Vagina (tissue), 2 donors: ENCODE data around the gene GPC5.

ENCODE experiments used
- CTCF ChIP-seq, 3 experiments: fragments of 450-650 bp in 2 of 3; fragments of 200-600 bp in 1 of 3; sonication (generic) in 1 of 3; IDR thresholded peaks; one replicate each; pipeline ENCODE4 v1.5.1; 2017 to 2019; ENCODE audit warnings: antibody characterized with exemption in 3 of 3, mild to moderate bottlenecking in 2 of 3, moderate library complexity in 2 of 3
- POLR2A ChIP-seq, 2 donors: fragments of 450-650 bp; IDR thresholded peaks; one replicate each; pipeline ENCODE4 v1.6.1; 2017; ENCODE audit warnings: antibody characterized with exemption in 2 of 2, mild to moderate bottlenecking in 2 of 2, moderate library complexity in 2 of 2

DNA sequence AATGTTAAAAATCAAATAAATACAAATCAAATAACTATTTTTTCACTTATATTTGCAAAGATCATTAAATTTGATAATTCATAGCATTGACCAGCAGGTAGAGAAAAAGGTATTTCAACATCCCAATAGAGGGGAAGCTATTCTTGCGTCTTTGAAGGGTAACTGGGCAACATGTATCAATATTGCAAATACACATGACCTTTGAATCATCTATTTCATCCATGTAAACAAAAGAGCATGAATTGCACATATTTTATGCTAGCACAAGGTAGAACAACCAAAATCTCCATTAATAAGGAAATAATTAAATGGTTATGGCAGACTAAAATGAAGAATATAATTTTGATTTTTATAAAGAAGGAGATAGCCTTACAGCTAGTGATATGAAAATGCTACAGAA lies 372.8 kb downstream of the GPC5 start:
- TF ChIP-seq CTCF (IDR thresholded peaks at IDR 0.05): no peak
- no peak for TF ChIP-seq POLR2A (IDR thresholded peaks at IDR 0.05)
